ENCODE results near the gene RAP1GAP2.
"Not testable (repeated sequence)": the region's sequence is repeated elsewhere in the genome, so short reads cannot be mapped to it uniquely, and the experiment has no call there.

RAP1GAP2 gene

DNA sequence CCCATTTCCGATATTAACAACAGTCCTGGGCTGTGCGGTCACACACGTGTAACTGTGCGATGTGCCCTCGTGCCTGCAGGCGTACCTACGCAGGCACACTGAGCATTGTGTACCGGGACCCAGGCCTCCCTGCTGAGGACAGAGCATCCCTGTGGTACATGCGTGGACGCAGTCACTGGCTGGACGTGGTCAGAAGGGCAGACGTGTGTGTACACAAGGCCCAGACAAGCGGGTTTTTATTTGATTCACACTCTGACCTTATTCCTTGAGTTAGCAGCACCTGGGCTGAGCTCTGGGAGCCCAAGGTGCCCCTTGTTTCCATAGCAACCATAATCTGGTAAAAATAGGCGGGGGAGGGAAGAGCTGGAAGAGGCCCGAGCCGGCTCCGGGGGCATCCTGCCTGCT lies 19.5 kb downstream of the RAP1GAP2 start:
- no peak for DNase-seq

GRCh38 chr17:2816688-2817087 lies 20.4 kb downstream of the RAP1GAP2 start:
- no peak for DNase-seq

GRCh38 chr17:2819294-2819693 lies 23.1 kb downstream of the RAP1GAP2 start:
- DNase-seq = not testable (repeated sequence)

GRCh38 chr17:2819921-2820501 lies 23.8 kb downstream of the RAP1GAP2 start:
- DNase-seq = no peak

DNA sequence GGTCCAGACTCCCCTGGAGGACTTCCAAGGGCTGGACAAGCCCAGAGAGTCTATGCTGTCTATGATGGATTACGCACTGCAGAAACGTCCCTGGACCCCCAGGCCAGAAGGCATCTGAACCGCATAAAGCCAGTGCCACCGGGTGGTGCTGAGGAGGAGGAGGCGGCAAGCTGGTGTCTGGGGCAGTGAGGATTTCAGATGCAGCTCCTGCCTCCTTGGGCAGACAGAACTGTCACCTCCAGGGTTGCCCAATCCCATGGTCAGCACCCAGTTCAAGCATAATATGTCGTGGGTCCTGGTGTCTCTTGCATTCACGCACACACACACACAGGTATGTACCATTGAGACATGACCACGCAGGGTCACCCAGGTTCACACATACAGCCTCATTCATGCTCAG lies 25.6 kb downstream of the RAP1GAP2 start:
- no peak for DNase-seq

DNA sequence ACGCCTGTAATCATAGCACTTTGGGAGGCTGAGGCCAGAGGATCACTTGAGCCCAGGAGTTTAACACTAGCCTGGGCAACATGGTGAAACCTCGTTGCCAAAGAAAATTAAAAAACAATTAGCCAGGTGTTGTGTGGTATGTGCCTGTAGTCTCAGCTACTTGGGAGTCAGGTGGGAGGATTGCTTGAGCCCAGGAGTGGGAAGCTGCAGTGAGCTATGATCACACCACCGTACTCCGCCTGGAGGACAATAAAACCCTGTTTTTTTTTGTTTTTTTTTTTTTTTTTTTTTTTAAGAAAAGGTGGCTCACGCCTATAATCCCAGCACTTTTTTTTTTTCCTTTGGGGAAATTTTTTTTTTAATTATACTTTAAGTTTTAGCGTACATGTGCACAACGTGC lies 26.1 kb downstream of the RAP1GAP2 start:
- DNase-seq = no peak

DNA sequence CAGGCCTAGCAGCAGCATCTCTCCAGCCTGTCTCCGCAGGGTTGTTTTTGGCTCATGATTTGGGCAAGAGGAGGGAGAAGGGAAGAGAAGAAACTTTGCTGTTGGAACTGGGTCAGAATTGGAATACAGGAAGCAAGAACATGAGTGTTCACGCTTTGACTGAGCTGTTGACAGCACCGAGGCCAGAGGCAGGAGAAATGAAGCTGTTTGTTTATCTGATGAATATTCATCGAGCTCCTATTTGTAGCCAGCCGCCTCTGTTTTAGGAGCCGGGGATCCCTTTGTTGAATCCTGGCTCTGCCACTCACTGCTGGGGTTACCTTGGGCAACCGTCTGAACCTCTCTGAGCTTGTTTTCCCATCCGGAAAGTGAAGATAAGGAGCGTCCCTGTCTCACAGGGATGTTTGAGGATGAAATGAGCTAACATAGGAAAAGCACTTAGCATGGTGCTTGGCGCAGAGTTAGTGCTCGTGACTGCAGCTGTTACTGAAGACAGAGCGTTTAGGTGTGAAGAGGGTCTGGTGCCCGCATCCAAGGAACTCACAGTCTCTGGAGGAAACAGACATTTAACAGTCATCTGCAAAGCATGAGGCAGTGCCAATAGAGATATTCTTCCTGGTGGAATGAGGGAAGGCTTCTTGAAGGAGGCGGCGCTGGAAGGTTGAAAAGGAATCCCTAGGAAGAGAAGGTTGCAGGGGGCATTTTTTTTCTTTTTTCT lies 29.2 kb downstream of the RAP1GAP2 start:
- DNase-seq = no peak

DNA sequence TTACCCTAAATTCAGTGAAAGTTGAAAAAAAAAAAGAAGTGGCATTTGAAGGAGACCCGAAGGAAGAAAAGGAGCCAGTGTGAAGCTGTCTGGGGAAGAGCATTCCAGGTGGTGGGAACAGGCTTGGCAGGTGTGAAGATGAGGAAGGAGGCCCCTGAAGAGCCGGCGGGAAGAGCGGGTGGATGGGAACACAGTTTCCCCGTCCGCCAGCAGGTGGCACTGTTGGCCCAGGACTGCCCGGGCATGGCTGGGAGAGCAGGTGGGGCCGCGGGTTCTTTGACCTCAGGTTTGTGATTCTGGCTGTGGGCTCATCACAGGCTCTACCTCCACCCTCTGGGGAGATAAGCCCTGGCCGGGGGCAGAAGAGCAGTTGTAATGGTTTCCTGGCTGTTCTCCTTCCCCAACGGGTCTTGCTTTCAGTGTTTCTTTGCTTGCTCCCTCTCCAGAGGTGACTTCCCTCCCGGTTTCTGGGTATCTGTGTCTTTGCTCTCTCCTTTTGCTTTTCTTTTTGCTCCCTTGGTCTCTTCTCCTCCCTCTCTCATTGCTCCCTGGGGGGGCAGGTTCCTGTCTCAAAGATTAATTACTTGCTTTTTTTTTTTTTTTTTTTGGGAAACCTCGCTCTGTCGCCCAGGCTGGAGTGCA lies 32.3 kb downstream of the RAP1GAP2 start:
- DNase-seq = peak; percentile 32 to 77 (median 58)

DNA sequence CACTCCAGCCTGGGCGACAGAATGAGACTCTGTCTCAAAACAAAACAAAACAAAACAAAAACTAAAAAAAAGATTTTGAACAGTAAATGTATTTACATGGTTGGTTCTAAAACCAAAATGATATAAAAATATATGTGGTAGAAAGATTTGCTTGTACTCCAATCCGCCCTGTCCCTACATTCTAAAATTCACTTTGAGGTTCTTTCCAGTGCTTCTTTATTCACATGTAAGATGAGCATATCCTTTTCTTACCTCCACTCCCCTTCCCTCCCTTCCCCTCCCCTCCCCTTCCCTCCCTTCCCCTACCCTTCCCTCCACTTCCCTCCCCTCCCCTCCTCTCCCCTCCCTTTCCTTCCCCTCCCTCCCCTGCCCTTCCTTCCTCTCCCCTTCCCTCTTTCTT lies 34.4 kb downstream of the RAP1GAP2 start:
- DNase-seq = no peak

- DNase-seq = no peak
Observed at GRCh38 chr17:2835780-2836179, 39.5 kb downstream of the RAP1GAP2 start.

DNA sequence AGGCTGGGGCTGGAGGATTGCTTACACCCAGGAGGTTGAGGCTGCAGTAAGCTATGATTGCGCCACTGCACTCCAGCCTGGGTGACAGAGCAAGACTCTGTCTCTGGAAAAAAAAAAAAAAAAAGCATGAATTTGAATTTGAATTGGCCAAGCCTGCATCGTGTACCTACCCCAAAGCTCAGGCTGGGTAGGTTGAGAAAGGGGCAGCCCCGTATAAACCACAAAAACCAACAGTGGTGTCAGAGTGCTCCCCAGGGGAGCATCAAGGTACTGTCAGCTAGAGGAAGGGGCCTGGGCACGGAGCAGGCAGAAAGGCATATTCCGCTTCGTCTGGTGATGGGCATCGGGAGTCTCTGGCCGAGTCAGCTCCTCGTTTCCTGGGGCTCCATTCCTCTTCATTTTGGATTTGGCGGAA lies 40.9 kb downstream of the RAP1GAP2 start:
- peak; percentile 12 to 56 (median 22) for DNase-seq

GRCh38 chr17:2841606-2842005 lies 45.4 kb downstream of the RAP1GAP2 start:
- DNase-seq = no peak

GRCh38 chr17:2842464-2842863 lies 46.2 kb downstream of the RAP1GAP2 start:
- no peak for DNase-seq

- no peak for DNase-seq
Observed at GRCh38 chr17:2844416-2844815, 48.2 kb downstream of the RAP1GAP2 start.

- DNase-seq = no peak
Observed at GRCh38 chr17:2847381-2848333, 51.4 kb downstream of the RAP1GAP2 start.

GRCh38 chr17:2849327-2849670 lies 53.1 kb downstream of the RAP1GAP2 start:
- no peak for DNase-seq

DNA sequence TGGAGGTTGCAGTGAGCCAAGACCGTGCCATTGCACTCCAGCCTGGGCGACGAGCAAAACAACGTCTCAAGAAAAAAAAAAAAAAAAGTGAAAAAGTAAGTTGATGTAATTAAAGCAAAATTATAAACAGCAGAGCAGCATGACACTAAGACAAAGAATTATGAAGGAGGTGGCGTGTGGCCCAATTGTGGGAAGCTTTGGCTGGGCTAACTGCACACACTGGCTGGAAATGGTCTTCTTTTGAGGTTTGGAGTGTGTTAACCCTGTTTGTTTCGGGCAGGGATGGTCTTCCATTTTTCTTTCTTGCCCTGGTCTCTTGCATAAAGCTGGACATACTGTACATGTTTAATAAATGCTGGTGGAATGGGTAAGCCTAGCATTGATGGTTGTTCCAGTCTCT lies 54.8 kb downstream of the RAP1GAP2 start:
- no peak for DNase-seq

GRCh38 chr17:2851615-2852014 lies 55.4 kb downstream of the RAP1GAP2 start:
- peak in 1 of 6 experiments; percentile 3 for DNase-seq

DNA sequence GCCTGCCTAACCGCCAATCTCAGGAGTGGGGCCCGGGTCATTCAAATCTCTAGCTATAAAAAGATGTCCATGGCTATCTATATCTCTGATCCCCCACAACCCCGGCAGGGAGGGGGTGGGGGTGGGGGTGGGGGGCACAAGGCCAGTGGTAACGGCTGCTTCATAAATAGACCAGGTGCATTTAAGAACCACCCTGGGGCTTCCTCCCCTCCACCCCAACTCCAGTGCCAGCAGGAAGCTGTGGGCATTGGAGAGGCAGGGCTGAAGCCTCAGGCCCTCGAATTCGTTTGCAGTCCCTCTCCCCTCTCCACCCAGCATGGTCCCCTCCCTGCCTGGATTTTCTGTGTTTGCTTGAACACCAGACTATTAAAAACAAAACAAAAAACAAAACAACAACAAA lies 56.0 kb downstream of the RAP1GAP2 start:
- no peak for DNase-seq

- DNase-seq = no peak
Observed at GRCh38 chr17:2852729-2853282, 56.6 kb downstream of the RAP1GAP2 start.

GRCh38 chr17:2853283-2854142 lies 57.3 kb downstream of the RAP1GAP2 start:
- peak in 5 of 6 experiments; percentile 4 to 26 (median 11) for DNase-seq
